Measurements from ENCODE around the gene SRMS.

SRMS gene

DNA sequence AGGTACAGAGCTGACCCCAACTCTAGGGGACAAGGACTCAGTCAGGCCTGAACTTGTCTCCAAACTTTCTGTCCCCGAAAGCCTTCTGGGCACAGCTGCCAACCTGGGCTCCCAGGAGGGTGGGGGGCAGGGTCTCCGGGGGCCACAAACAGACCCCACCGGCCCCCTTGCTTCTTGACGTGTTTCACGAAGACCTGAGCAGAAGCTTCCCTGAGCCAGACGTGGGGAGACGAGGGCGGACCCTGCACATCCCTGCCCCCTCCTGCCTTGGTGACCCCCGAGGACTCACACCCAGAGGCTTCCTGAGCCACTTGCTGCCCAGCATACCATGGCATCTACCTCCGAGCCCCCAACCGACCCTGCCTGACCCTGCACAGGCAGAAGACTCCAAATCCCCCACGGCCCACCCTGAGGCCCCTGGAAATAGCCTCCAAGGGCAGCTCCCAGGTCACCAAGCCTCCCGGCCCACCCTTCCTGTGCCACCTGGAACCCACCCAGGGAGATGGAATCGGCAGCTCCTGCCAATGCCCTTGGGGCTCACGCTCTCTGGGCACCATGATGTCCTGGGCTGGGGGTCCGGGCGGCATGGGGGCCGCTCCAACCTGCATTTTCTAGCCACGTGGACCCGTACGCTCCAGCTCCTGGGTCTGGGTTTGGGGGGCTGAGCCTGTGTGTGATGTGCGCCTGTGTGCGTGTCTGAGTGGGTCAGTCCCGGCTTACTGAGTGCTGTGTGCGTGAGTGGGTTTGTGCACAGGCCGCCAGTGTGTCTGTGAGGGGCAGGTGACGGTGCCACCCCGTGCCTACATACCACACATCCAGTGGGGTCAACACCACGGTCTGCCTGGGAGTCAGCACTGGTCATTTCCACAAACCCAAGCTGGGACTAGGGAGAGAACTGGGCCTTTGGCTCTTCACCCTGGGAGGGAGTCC lies 7.8 kb downstream of the SRMS start:
- DNase-seq (ENCODE audit: low read depth in 1 of 2, low spot score in 1 of 2) = no peak

DNA sequence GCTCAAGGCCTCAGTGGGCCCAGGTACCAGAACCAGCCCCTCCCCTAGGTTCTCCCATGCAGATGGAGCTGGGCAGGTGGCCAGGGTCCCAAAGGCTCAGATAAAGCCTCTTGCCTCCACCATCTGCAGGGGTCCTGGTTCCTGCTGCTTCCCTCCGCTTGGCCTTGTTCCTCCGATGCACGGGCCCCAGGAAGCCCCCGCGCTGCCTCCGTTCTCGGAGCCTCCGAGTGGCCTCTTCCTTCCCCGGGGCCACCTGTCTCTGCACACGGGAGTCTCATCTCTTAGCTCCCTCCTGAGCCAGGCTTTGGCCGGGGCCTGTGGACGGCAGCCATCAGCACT lies 8.5 kb downstream of the SRMS start:
- DNase-seq (ENCODE audit: low read depth in 1 of 2, low spot score in 1 of 2) = no peak

- no peak for DNase-seq (ENCODE audit: low read depth in 1 of 2, low spot score in 1 of 2)
Observed at GRCh38 chr20:63538204-63539091, 9.1 kb downstream of the SRMS start.

GRCh38 chr20:63537525-63538203 lies 9.9 kb downstream of the SRMS start:
- DNase-seq (ENCODE audit: low read depth in 1 of 2, low spot score in 1 of 2) = peak; percentile 87

DNA sequence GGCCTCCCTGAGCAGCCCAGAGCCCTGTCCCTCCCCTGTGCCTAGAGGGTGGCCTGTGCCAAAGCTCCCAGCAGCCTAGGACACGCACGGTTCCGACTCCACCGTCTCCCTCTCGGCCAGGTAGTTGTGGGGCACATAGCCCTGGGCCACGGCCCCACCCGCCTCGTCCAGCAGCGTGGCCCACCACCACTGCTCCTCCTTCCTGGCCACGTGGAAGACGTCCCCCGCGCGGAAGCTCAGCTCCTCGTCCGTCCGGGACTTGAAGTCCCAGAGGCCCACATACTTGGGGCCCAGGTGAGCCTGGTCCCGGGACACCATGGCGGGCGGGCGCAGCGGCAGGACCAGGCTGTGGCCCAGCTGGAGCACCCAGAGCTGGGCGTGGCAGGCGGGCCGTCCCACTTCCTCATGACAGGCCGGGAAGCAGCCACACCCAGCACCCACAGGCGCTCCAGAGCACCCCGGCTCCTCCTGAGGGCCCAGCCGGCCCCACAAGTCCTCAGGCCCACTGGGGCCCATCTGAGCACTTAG lies 10.5 kb downstream of the SRMS start, which contains the start of gene PTK6:
Gene PTK6 (minus strand): TSS at position 380 of the 528 bp plus-strand sequence. CDS start 62 bp downstream, at position 318.
- no peak for DNase-seq (ENCODE audit: low read depth in 1 of 2, low spot score in 1 of 2)

DNA sequence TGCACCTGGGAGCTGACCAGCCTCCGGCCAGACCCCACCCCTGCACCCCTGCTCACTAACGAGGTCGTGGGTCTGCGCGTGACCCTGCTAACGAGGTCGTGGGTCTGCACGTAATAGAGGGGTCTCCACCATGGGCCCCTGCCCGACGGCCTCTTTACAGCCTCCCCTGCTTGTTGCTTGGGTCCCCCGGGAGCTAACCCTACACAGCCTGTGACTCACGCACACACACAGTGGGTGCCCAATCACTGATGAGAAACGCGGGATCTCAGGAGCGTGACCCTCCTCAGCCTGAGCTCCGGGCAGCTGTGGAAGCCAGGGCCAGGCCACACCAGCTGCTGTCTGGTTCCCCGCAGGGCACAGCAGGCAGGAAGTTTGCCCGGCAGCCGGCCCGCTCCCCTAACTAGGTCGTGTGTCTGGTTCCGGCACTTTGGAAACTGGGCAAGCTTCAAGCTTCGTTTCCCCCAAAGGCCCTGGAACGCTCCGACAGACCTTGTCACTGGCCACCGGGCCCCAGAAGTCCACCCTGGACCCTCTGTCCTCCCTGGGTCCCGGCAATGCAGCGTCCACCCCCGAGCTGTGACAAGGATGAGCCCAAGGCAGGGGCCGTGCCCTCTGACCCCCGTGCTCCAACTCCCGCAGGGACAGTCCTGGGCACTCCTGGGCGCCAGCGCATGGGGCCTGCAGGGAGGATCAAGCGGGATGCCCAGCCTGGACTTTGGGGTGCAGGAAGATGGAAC lies 11.1 kb downstream of the SRMS start:
- no peak for DNase-seq (ENCODE audit: low read depth in 1 of 2, low spot score in 1 of 2)

DNA sequence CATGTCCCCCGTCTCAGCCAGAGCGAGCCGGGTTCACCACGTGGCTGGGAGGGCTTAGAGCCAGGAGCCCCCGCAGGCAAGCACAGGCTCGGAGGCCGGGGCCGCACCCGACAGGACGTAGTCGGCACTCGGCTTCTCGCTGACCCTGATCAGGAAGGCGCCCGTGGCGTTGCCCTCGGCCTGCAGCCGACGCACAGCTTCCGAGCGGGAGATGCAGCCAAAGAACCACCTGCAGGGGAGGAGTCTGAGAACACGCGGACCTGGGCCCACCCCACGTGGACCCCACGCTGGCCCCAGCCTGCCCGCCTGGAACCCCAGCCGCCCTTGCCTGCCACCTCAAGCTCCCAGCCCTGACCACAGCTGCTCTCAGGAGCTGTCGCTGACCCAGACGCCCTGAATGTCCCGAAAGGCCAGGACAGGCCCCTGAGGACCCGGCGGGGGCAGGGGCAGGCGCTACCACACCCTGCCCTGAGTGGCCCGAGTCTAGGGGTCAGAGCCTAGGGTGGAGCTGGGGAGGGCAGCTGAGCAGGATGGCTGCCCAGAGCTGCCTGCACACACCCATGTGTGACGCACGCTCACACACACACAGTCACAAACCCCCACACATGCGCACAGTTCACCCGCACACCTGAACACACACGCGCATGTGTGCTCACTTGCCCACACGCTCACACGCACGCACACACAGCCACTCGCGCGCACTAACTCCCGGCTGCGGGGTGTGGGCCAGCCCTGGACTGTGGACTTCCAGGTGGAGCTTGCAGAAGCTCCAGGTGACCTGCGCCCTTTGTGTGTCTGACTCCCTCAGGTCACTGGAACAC lies 12.5 kb downstream of the SRMS start:
- no peak for DNase-seq (ENCODE audit: low read depth in 1 of 2, low spot score in 1 of 2)

DNA sequence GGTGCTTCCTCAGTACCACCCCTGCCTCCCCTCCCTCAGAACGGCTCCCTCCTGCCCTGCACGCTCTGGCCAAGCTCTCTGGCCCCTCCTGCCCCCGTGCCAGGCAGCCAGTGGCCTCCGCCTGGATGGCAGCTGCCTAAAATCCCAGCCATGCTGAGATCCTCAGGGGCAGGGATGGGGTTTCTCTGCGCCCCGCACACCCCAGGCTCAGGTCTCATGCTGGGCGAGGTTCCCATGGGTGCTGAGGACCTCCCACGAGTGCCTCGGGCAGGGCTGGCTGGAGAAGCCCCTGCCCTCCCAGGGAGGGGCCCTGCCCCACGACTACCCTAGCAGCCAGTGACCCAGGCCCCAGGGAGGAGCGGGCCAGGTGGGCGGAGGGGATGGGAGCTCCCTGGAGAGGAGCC lies 13.1 kb downstream of the SRMS start:
- DNase-seq (ENCODE audit: low read depth in 1 of 2, low spot score in 1 of 2) = no peak

DNA sequence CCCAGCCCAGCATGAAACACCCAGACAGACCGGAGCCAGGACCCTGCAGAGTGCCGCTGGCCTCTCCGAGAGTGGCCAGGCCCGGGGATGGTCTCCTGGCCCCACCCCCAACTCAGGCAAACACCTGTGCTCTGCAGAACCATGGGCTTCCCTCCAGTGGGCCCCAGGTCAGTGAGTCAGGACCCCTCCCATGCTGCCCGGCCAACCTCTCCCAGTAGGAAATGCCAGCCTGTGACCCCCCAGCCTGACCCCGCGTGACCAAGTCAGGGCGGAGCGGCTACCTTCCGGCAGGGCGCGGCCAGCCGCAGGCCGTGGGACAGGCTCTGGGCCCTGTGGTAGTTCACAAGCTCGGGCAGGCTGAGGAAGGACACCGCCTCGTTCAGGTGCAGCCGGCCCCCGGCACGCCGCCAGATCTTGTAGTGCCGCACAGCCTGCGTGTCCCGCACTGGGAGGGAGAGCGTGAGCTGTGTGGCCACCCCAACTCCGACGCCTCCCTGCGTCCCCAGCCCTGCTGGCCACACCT lies 13.6 kb downstream of the SRMS start:
- DNase-seq (ENCODE audit: low read depth in 1 of 2, low spot score in 1 of 2) = no peak

GRCh38 chr20:63533388-63533787 lies 14.2 kb downstream of the SRMS start:
- DNase-seq (ENCODE audit: low read depth in 1 of 2, low spot score in 1 of 2) = no peak

DNA sequence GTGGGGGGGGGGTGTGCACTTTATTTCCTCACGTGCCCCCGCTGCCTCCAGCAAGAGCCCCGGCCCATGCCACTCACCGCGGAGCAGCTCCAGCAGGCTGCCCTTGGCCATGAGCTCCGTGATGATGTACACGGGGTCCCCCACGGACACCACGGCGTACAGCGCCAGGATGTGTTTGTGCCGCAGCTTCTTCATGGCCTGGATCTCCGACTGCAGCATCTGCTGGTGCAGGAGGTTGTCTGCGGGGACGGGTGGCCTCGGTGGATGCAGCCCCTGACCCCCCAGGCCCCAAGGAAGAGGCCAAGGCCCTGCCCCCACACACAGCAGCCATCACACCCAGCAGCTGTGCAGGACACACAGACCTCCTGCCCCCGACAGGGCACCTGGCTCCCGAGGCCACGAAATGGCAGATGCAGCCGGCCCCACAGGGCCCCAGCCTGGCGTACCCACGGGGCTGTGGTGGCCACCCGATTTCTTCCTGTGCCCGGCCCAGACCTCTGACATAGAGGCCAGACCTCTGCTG lies 15.0 kb downstream of the SRMS start:
- DNase-seq (ENCODE audit: low read depth in 1 of 2, low spot score in 1 of 2) = no peak

DNA sequence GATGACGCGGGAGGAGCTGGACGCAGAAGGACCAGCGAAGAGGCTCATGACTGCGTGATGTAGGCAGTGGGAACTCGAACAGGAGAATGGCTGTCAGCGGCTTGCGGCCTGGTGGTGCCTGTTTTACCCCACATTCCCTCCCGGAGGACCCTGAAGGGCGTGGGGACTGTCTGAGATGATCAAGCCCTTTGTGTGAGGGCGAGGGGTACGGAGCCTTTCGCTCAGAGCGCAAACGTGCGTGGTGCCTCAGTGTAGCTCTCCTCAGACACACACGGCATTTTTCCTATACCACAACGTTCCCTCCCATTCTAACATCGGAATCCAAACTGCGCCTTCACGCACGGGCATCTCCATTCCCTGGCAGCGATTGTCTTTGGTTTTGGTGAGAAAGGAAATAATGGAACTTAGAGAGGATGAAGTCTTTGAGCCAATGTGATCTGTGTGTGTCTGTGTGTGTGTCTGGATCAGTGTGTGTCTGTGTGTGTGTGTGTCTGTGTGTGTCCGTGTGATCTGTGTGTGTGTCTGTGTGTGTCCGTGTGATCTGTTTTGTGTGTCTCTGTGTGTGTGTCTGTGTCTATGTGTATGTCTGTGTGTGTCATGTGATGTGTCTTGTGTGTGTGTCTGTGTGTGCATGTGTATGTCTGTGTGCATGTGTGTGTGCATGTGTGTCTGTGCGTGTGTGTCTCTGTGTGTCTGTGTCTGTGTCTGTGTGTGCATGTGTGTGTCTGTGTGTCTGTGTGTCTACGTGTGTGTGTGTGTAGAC lies 15.7 kb downstream of the SRMS start:
- no peak for DNase-seq (ENCODE audit: low read depth in 1 of 2, low spot score in 1 of 2)

DNA sequence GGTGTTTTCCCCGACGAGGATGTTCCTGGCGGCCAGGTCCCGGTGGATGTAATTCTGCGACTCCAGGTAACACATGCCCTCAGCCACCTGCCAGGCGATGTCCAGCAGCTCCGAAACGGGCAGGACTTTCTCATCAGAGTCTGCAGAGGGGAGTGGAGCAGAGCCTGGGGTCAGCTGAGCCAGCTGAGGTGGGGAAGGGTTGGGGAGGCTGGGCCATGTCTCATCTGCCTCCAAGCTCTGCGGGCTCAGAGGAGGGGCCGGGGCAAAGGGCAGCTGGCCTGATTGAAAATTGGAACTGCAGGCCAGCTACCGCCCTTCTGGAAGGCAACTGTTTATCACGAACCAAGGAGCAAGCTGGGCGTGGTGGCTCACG lies 16.8 kb downstream of the SRMS start:
- no peak for DNase-seq (ENCODE audit: low read depth in 1 of 2, low spot score in 1 of 2)

- DNase-seq (ENCODE audit: low read depth in 1 of 2, low spot score in 1 of 2) = no peak
Observed at GRCh38 chr20:63529861-63530787, 17.4 kb downstream of the SRMS start.

- DNase-seq (ENCODE audit: low read depth in 1 of 2, low spot score in 1 of 2) = no peak
Observed at GRCh38 chr20:63529180-63529860, 18.2 kb downstream of the SRMS start.

DNA sequence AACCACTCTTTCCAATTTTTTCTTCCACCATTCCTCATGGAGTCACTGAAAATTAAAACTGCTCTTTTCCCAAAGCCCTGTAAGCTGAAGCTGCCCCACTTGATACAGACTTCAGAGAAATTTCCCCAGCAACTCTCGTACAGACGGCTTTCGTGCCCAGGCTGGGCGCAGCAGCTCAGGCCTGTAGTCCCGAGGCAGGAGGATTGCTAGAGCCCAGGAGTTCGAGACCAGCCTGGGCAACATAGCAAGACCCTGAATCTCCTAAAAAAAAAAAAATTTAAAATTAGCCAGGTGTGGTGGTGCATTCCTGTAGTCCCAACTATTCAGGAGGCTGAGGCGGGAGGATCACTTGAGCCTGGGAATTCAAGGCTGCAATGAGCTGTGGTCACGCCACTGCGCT lies 20.4 kb downstream of the SRMS start:
- DNase-seq (ENCODE audit: low read depth in 1 of 2, low spot score in 1 of 2) = no peak

- DNase-seq (ENCODE audit: low read depth in 1 of 2, low spot score in 1 of 2) = no peak
Observed at GRCh38 chr20:63525971-63526370, 21.6 kb downstream of the SRMS start.
